Karpas-422 (cell line): ENCODE data around the gene ETV5. TPM values are rescaled to one million over a fixed set of nuclear protein-coding genes. Genes with fewer than 3 reads are reported as not detected.

Source experiments
- DNase-seq: peaks from one replicate; pipeline ENCODE4 v3.0.0-alpha.2; 2015
- H2AFZ ChIP-seq: fragments of 200-600 bp; sonication (generic); 2 replicates; pipeline ENCODE4 v1.6.1; 2014; ENCODE audit warnings: antibody characterized with exemption, low read length, mixed read lengths
- H3K27ac ChIP-seq: fragments of 200-600 bp; sonication (generic); 2 replicates; pipeline ENCODE4 v1.5.1; 2014; ENCODE audit warnings: mild to moderate bottlenecking, low read length, moderate library complexity
- H3K27me3 ChIP-seq: fragments of 200-600 bp; sonication (generic); 2 replicates; pipeline ENCODE4 v1.6.1; 2014; ENCODE audit warnings: low read length, mixed read lengths
- H3K36me3 ChIP-seq: fragments of 200-600 bp; sonication (generic); 2 replicates; pipeline ENCODE4 v1.6.1; 2014; ENCODE audit warnings: low read length, mixed read lengths; ENCODE audit not compliant: insufficient read depth
- H3K4me1 ChIP-seq: fragments of 200-600 bp; sonication (generic); 2 replicates; pipeline ENCODE4 v1.6.1; 2014; ENCODE audit warnings: mild to moderate bottlenecking, low read length, mixed read lengths
- H3K4me2 ChIP-seq: fragments of 200-600 bp; sonication (generic); 2 replicates; pipeline ENCODE4 v1.6.1; 2014; ENCODE audit warnings: low read length, low read depth, mild to moderate bottlenecking; ENCODE audit not compliant: poor library complexity, severe bottlenecking
- H3K4me3 ChIP-seq: fragments of 200-600 bp; sonication (generic); 2 replicates; pipeline ENCODE4 v1.5.1; 2014; ENCODE audit warnings: mild to moderate bottlenecking, antibody characterized with exemption, low read length, mixed read lengths
- H3K79me2 ChIP-seq: fragments of 200-600 bp; sonication (generic); 2 replicates; pipeline ENCODE4 v1.6.1; 2014; ENCODE audit warnings: mild to moderate bottlenecking, low read length, mixed read lengths
- H3K9ac ChIP-seq: fragments of 200-600 bp; sonication (generic); 2 replicates; pipeline ENCODE4 v1.6.0; 2014; ENCODE audit warnings: low read length
- H3K9me2 ChIP-seq: fragments of 200-600 bp; sonication (generic), shearing (Covaris generic); replicated peaks from 2 replicates; pipeline ENCODE4 v1.6.0; 2014; ENCODE audit warnings: mild to moderate bottlenecking, low read length, moderate library complexity; ENCODE audit not compliant: insufficient read depth
- H3K9me3 ChIP-seq: fragments of 300-700, 200-600 bp; sonication (generic); 2 replicates; pipeline ENCODE4 v1.6.1; 2014; ENCODE audit warnings: low read length, mixed read lengths
- H4K20me1 ChIP-seq: fragments of 200-600 bp; sonication (generic); 2 replicates; pipeline ENCODE4 v1.6.1; 2014; ENCODE audit warnings: mild to moderate bottlenecking, antibody characterized with exemption, low read length, low read depth; ENCODE audit not compliant: insufficient read depth
- total RNA-seq: library from RNA; depleted of rRNA; stranded (reverse); fragments of >200 nt; shearing (Covaris generic); gene quantifications from 2 replicates; pipeline ENCODE4 v1.2.3, GENCODE V29; 2014; ENCODE audit warnings: low replicate concordance

The ETV5 gene
- total RNA-seq, 1 experiment from 2014 or later, result 111 TPM

GRCh38 chr3:186084264-186084663 lies 24.6 kb downstream of the ETV5 start:
- Histone ChIP-seq H3K27me3 (no peaks in the 10 kb centered on the region), H3K4me2 (no peak overlapping the region), H2AFZ (no peak overlapping the region), H3K4me3 (no peak overlapping the region), H3K4me1 (no peaks in the 10 kb centered on the region), H3K9me3 (no peaks in the 10 kb centered on the region), H3K9ac (no peak overlapping the region), H3K9me2 (no peaks in the 10 kb centered on the region), H3K36me3 (peaks cover 5% of the 10 kb centered on the region; the same call in 1 of the 2 replicates), H3K27ac (no peak overlapping the region), H4K20me1 (no peaks in the 10 kb centered on the region), H3K79me2 (peaks cover 9% of the 10 kb centered on the region; the same call in 1 of the 2 replicates)
- DNase-seq, result no peak

- Histone ChIP-seq H3K27me3 (no peaks in the 10 kb centered on the region), H3K4me2 (no peak overlapping the region), H3K27ac (no peak overlapping the region), H3K79me2 (peaks cover 9% of the 10 kb centered on the region; the same call in 1 of the 2 replicates), H3K4me1 (no peaks in the 10 kb centered on the region), H3K9me3 (no peaks in the 10 kb centered on the region), H2AFZ (no peak overlapping the region), H4K20me1 (no peaks in the 10 kb centered on the region), H3K36me3 (peaks cover 9% of the 10 kb centered on the region; the same call in 1 of the 2 replicates), H3K9me2 (no peaks in the 10 kb centered on the region), H3K4me3 (no peak overlapping the region), H3K9ac (no peak overlapping the region)
- no peak for DNase-seq
Observed at GRCh38 chr3:186083746-186084145, 25.1 kb downstream of the ETV5 start.

GRCh38 chr3:186082150-186082549 lies 26.7 kb downstream of the ETV5 start:
- Histone ChIP-seq H3K4me3 (no peak overlapping the region), H3K9me3 (no peaks in the 10 kb centered on the region), H3K36me3 (peaks cover 15% of the 10 kb centered on the region), H3K27me3 (no peaks in the 10 kb centered on the region), H3K4me2 (no peak overlapping the region), H4K20me1 (no peaks in the 10 kb centered on the region), H3K9me2 (no peaks in the 10 kb centered on the region), H3K27ac (no peak overlapping the region), H3K4me1 (no peaks in the 10 kb centered on the region), H3K9ac (no peak overlapping the region), H2AFZ (no peak overlapping the region), H3K79me2 (peaks cover 9% of the 10 kb centered on the region; the same call in 1 of the 2 replicates)
- DNase-seq, result no peak

- no peaks in the 10 kb centered on the region for H4K20me1 ChIP-seq
- no peak for DNase-seq
- no peak overlapping the region for H3K27ac ChIP-seq
- H3K9ac ChIP-seq, result no peak overlapping the region
- H3K4me3 ChIP-seq, result no peak overlapping the region
- no peak overlapping the region for H3K4me2 ChIP-seq
- no peaks in the 10 kb centered on the region for H3K27me3 ChIP-seq
- no peaks in the 10 kb centered on the region for H3K9me2 ChIP-seq
- no peaks in the 10 kb centered on the region for H3K4me1 ChIP-seq
- no peak overlapping the region for H2AFZ ChIP-seq
- peaks cover 15% of the 10 kb centered on the region for H3K36me3 ChIP-seq
- H3K9me3 ChIP-seq, result no peaks in the 10 kb centered on the region
- peaks cover 9% of the 10 kb centered on the region; the same call in 1 of the 2 replicates for H3K79me2 ChIP-seq
Observed at GRCh38 chr3:186081678-186082077, 27.2 kb downstream of the ETV5 start.

GRCh38 chr3:186080849-186081438 lies 27.9 kb downstream of the ETV5 start:
- no peaks in the 10 kb centered on the region for H3K9me3 ChIP-seq
- no peak overlapping the region for H3K4me3 ChIP-seq
- no peak overlapping the region for H2AFZ ChIP-seq
- peaks cover 7% of the 10 kb centered on the region; the same call in 1 of the 2 replicates for H3K79me2 ChIP-seq
- H3K4me2 ChIP-seq, result no peak overlapping the region
- H3K27ac ChIP-seq, result no peak overlapping the region
- no peak for DNase-seq
- no peaks in the 10 kb centered on the region for H3K9me2 ChIP-seq
- no peaks in the 10 kb centered on the region for H3K4me1 ChIP-seq
- H3K27me3 ChIP-seq, result no peaks in the 10 kb centered on the region
- no peaks in the 10 kb centered on the region for H4K20me1 ChIP-seq
- H3K9ac ChIP-seq, result no peak overlapping the region
- H3K36me3 ChIP-seq, result peaks cover 15% of the 10 kb centered on the region

GRCh38 chr3:186079925-186080324 lies 29.0 kb downstream of the ETV5 start:
- H3K36me3 ChIP-seq, result peaks cover 24% of the 10 kb centered on the region
- no peak overlapping the region for H3K4me2 ChIP-seq
- H4K20me1 ChIP-seq, result no peaks in the 10 kb centered on the region
- no peak overlapping the region for H2AFZ ChIP-seq
- no peaks in the 10 kb centered on the region for H3K27me3 ChIP-seq
- peaks cover 5% of the 10 kb centered on the region; the same call in 1 of the 2 replicates for H3K79me2 ChIP-seq
- no peak overlapping the region for H3K4me3 ChIP-seq
- no peaks in the 10 kb centered on the region for H3K9me2 ChIP-seq
- no peak for DNase-seq
- no peak overlapping the region for H3K27ac ChIP-seq
- no peaks in the 10 kb centered on the region for H3K4me1 ChIP-seq
- H3K9me3 ChIP-seq, result no peaks in the 10 kb centered on the region
- H3K9ac ChIP-seq, result no peak overlapping the region

GRCh38 chr3:186077466-186077865 lies 31.4 kb downstream of the ETV5 start:
- no peak overlapping the region for H3K4me3 ChIP-seq
- no peak overlapping the region for H3K4me2 ChIP-seq
- no peaks in the 10 kb centered on the region for H4K20me1 ChIP-seq
- no peaks in the 10 kb centered on the region for H3K9me2 ChIP-seq
- no peak for DNase-seq
- H3K27ac ChIP-seq, result no peak overlapping the region
- H3K9me3 ChIP-seq, result no peaks in the 10 kb centered on the region
- peaks cover 26% of the 10 kb centered on the region for H3K36me3 ChIP-seq
- H3K79me2 ChIP-seq, result peaks cover 5% of the 10 kb centered on the region; the same call in 1 of the 2 replicates
- H2AFZ ChIP-seq, result no peak overlapping the region
- no peaks in the 10 kb centered on the region for H3K4me1 ChIP-seq
- no peaks in the 10 kb centered on the region for H3K27me3 ChIP-seq
- H3K9ac ChIP-seq, result no peak overlapping the region

GRCh38 chr3:186075931-186076567 lies 32.8 kb downstream of the ETV5 start:
- Histone ChIP-seq H3K9ac (no peak overlapping the region), H3K27me3 (no peaks in the 10 kb centered on the region), H4K20me1 (no peaks in the 10 kb centered on the region), H3K4me3 (no peak overlapping the region), H3K79me2 (no peaks in the 10 kb centered on the region), H3K4me1 (no peaks in the 10 kb centered on the region), H3K9me2 (no peaks in the 10 kb centered on the region), H3K36me3 (peaks cover 26% of the 10 kb centered on the region), H3K9me3 (no peaks in the 10 kb centered on the region), H3K4me2 (no peak overlapping the region), H3K27ac (no peak overlapping the region), H2AFZ (no peak overlapping the region)
- DNase-seq, result no peak
